Measurements from ENCODE around the gene CASTOR1.

GRCh38 chr22:30277547-30278344 lies 11.6 kb downstream of the CASTOR1 start:
- no peak for TF ChIP-seq CTCF (IDR thresholded peaks at IDR 0.05)
- no peak for TF ChIP-seq POLR2A (IDR thresholded peaks at IDR 0.05)

All from heart left ventricle (tissue), 13 donors.